ENCODE measurements around the gene C11orf71.

The C11orf71 gene

GRCh38 chr11:114400216-114400914 lies at the start of gene C11orf71, which contains the start of gene RBM7:
C11orf71 (minus strand) TSS chr11:114400511; CDS start chr11:114400331, 180 bp downstream.
RBM7 (plus strand) TSS chr11:114400666; CDS start chr11:114400672, 6 bp downstream.
- no peaks in the 10 kb centered on the region for H3K27me3 ChIP-seq (ENCODE audit: control insufficient read depth in 5 of 5, insufficient read depth in 4 of 5, low read length in 5 of 5)
- no peaks in the 10 kb centered on the region for H3K9me3 ChIP-seq (ENCODE audit: control insufficient read depth in 5 of 5, low read length in 5 of 5)
- peaks cover 2 to 32% (median 26%) of the 10 kb centered on the region in 5 donors for H3K4me1 ChIP-seq (ENCODE audit: control insufficient read depth in 5 of 5, insufficient read depth in 5 of 5, low read length in 5 of 5)
- H3K4me3 ChIP-seq (ENCODE audit: low read depth in 1 of 5, low read length in 5 of 5), result peak within 1 kb of the TSS; percentile 89 to 98 (median 93)
- H3K9ac ChIP-seq (ENCODE audit: low read length in 5 of 5), result peak within 1 kb of the TSS; percentile 95 to 99 (median 98)
- peaks cover 0 to 5% (median 4%) of the 10 kb centered on the region in 5 donors for H3K36me3 ChIP-seq (ENCODE audit: control insufficient read depth in 5 of 5, insufficient read depth in 5 of 5, low read length in 5 of 5)
- H3K27ac ChIP-seq (ENCODE audit: low read depth, low read length), result peak within 1 kb of the TSS; percentile 99

GRCh38 chr11:114449845-114450244 lies 49.5 kb upstream of the C11orf71 start:
- H3K4me3 ChIP-seq (ENCODE audit: low read depth in 1 of 5, low read length in 5 of 5), result no peak overlapping the region
- no peak overlapping the region for H3K27ac ChIP-seq (ENCODE audit: low read depth, low read length)
- peaks cover 38 to 62% (median 45%) of the 10 kb centered on the region in 5 donors for H3K36me3 ChIP-seq (ENCODE audit: control insufficient read depth in 5 of 5, insufficient read depth in 5 of 5, low read length in 5 of 5)
- no peaks in the 10 kb centered on the region for H3K4me1 ChIP-seq (ENCODE audit: control insufficient read depth in 5 of 5, insufficient read depth in 5 of 5, low read length in 5 of 5)
- no peaks in the 10 kb centered on the region for H3K9me3 ChIP-seq (ENCODE audit: control insufficient read depth in 5 of 5, low read length in 5 of 5)
- no peak overlapping the region for H3K9ac ChIP-seq (ENCODE audit: low read length in 5 of 5)
- H3K27me3 ChIP-seq (ENCODE audit: control insufficient read depth in 5 of 5, insufficient read depth in 4 of 5, low read length in 5 of 5), result no peaks in the 10 kb centered on the region

- H3K4me1 ChIP-seq (ENCODE audit: control insufficient read depth in 5 of 5, insufficient read depth in 5 of 5, low read length in 5 of 5), result no peaks in the 10 kb centered on the region
- no peaks in the 10 kb centered on the region for H3K27me3 ChIP-seq (ENCODE audit: control insufficient read depth in 5 of 5, insufficient read depth in 4 of 5, low read length in 5 of 5)
- H3K27ac ChIP-seq (ENCODE audit: low read depth, low read length), result no peak overlapping the region
- no peak overlapping the region for H3K4me3 ChIP-seq (ENCODE audit: low read depth in 1 of 5, low read length in 5 of 5)
- H3K9ac ChIP-seq (ENCODE audit: low read length in 5 of 5), result no peak overlapping the region
- H3K36me3 ChIP-seq (ENCODE audit: control insufficient read depth in 5 of 5, insufficient read depth in 5 of 5, low read length in 5 of 5), result peaks cover 38 to 71% (median 53%) of the 10 kb centered on the region in 5 donors
- H3K9me3 ChIP-seq (ENCODE audit: control insufficient read depth in 5 of 5, low read length in 5 of 5), result no peaks in the 10 kb centered on the region
These were observed 48.6 kb upstream of the C11orf71 start for GRCh38 chr11:114448749-114449482.

- Histone ChIP-seq H3K36me3 (ENCODE audit: control insufficient read depth in 5 of 5, insufficient read depth in 5 of 5, low read length in 5 of 5) (peaks cover 29 to 65% (median 48%) of the 10 kb centered on the region in 5 donors), H3K4me1 (ENCODE audit: control insufficient read depth in 5 of 5, insufficient read depth in 5 of 5, low read length in 5 of 5) (no peaks in the 10 kb centered on the region), H3K9ac (ENCODE audit: low read length in 5 of 5) (no peak overlapping the region), H3K27ac (ENCODE audit: low read depth, low read length) (no peak overlapping the region), H3K27me3 (ENCODE audit: control insufficient read depth in 5 of 5, insufficient read depth in 4 of 5, low read length in 5 of 5) (no peaks in the 10 kb centered on the region), H3K9me3 (ENCODE audit: control insufficient read depth in 5 of 5, low read length in 5 of 5) (no peaks in the 10 kb centered on the region), H3K4me3 (ENCODE audit: low read depth in 1 of 5, low read length in 5 of 5) (no peak overlapping the region)
These were observed 47.6 kb upstream of the C11orf71 start for GRCh38 chr11:114447892-114448291.

GRCh38 chr11:114447444-114447843 lies 47.1 kb upstream of the C11orf71 start:
- Histone ChIP-seq H3K36me3 (ENCODE audit: control insufficient read depth in 5 of 5, insufficient read depth in 5 of 5, low read length in 5 of 5) (peaks cover 27 to 65% (median 44%) of the 10 kb centered on the region in 5 donors), H3K4me3 (ENCODE audit: low read depth in 1 of 5, low read length in 5 of 5) (no peak overlapping the region), H3K9ac (ENCODE audit: low read length in 5 of 5) (no peak overlapping the region), H3K4me1 (ENCODE audit: control insufficient read depth in 5 of 5, insufficient read depth in 5 of 5, low read length in 5 of 5) (no peaks in the 10 kb centered on the region), H3K27me3 (ENCODE audit: control insufficient read depth in 5 of 5, insufficient read depth in 4 of 5, low read length in 5 of 5) (no peaks in the 10 kb centered on the region), H3K9me3 (ENCODE audit: control insufficient read depth in 5 of 5, low read length in 5 of 5) (no peaks in the 10 kb centered on the region), H3K27ac (ENCODE audit: low read depth, low read length) (no peak overlapping the region)

GRCh38 chr11:114442536-114442935 lies 42.2 kb upstream of the C11orf71 start:
- H3K27ac ChIP-seq (ENCODE audit: low read depth, low read length), result no peak overlapping the region

GRCh38 chr11:114441921-114442320 lies 41.6 kb upstream of the C11orf71 start:
- Histone ChIP-seq H3K4me3 (ENCODE audit: low read depth in 1 of 5, low read length in 5 of 5) (no peak overlapping the region), H3K36me3 (ENCODE audit: control insufficient read depth in 5 of 5, insufficient read depth in 5 of 5, low read length in 5 of 5) (peaks cover 4 to 32% (median 18%) of the 10 kb centered on the region in 5 donors), H3K27ac (ENCODE audit: low read depth, low read length) (no peak overlapping the region), H3K4me1 (ENCODE audit: control insufficient read depth in 5 of 5, insufficient read depth in 5 of 5, low read length in 5 of 5) (peaks cover 0 to 18% (median 15%) of the 10 kb centered on the region in 5 donors), H3K9ac (ENCODE audit: low read length in 5 of 5) (no peak overlapping the region), H3K9me3 (ENCODE audit: control insufficient read depth in 5 of 5, low read length in 5 of 5) (no peaks in the 10 kb centered on the region), H3K27me3 (ENCODE audit: control insufficient read depth in 5 of 5, insufficient read depth in 4 of 5, low read length in 5 of 5) (no peaks in the 10 kb centered on the region)

More at GRCh38 chr11:114442536-114442935, 42.2 kb upstream of the C11orf71 start:
- H3K4me1 ChIP-seq (ENCODE audit: control insufficient read depth in 5 of 5, insufficient read depth in 5 of 5, low read length in 5 of 5), result peaks cover 0 to 18% (median 15%) of the 10 kb centered on the region in 5 donors
- H3K4me3 ChIP-seq (ENCODE audit: low read depth in 1 of 5, low read length in 5 of 5), result no peak overlapping the region
- peaks cover 4 to 33% (median 21%) of the 10 kb centered on the region in 5 donors for H3K36me3 ChIP-seq (ENCODE audit: control insufficient read depth in 5 of 5, insufficient read depth in 5 of 5, low read length in 5 of 5)
- H3K9ac ChIP-seq (ENCODE audit: low read length in 5 of 5), result no peak overlapping the region
- H3K27me3 ChIP-seq (ENCODE audit: control insufficient read depth in 5 of 5, insufficient read depth in 4 of 5, low read length in 5 of 5), result no peaks in the 10 kb centered on the region
- H3K9me3 ChIP-seq (ENCODE audit: control insufficient read depth in 5 of 5, low read length in 5 of 5), result no peaks in the 10 kb centered on the region

GRCh38 chr11:114440971-114441763 lies 40.9 kb upstream of the C11orf71 start:
- Histone ChIP-seq H3K4me3 (ENCODE audit: low read depth in 1 of 5, low read length in 5 of 5) (no peak overlapping the region), H3K27me3 (ENCODE audit: control insufficient read depth in 5 of 5, insufficient read depth in 4 of 5, low read length in 5 of 5) (no peaks in the 10 kb centered on the region), H3K4me1 (ENCODE audit: control insufficient read depth in 5 of 5, insufficient read depth in 5 of 5, low read length in 5 of 5) (peaks cover 0 to 18% (median 15%) of the 10 kb centered on the region in 5 donors), H3K9me3 (ENCODE audit: control insufficient read depth in 5 of 5, low read length in 5 of 5) (no peaks in the 10 kb centered on the region), H3K27ac (ENCODE audit: low read depth, low read length) (no peak overlapping the region), H3K9ac (ENCODE audit: low read length in 5 of 5) (peak overlapping the region in 2 of 5 donors; percentile 58 to 81), H3K36me3 (ENCODE audit: control insufficient read depth in 5 of 5, insufficient read depth in 5 of 5, low read length in 5 of 5) (peaks cover 4 to 27% (median 14%) of the 10 kb centered on the region in 5 donors)

GRCh38 chr11:114440121-114440860 lies 40.0 kb upstream of the C11orf71 start:
- Histone ChIP-seq H3K9ac (ENCODE audit: low read length in 5 of 5) (peak overlapping the region; percentile 71 to 98 (median 84)), H3K27ac (ENCODE audit: low read depth, low read length) (peak overlapping the region; percentile 83), H3K36me3 (ENCODE audit: control insufficient read depth in 5 of 5, insufficient read depth in 5 of 5, low read length in 5 of 5) (peaks cover 0 to 18% (median 11%) of the 10 kb centered on the region in 5 donors), H3K4me3 (ENCODE audit: low read depth in 1 of 5, low read length in 5 of 5) (peak overlapping the region; percentile 71 to 100 (median 98)), H3K4me1 (ENCODE audit: control insufficient read depth in 5 of 5, insufficient read depth in 5 of 5, low read length in 5 of 5) (peaks cover 0 to 18% (median 15%) of the 10 kb centered on the region in 5 donors), H3K27me3 (ENCODE audit: control insufficient read depth in 5 of 5, insufficient read depth in 4 of 5, low read length in 5 of 5) (no peaks in the 10 kb centered on the region), H3K9me3 (ENCODE audit: control insufficient read depth in 5 of 5, low read length in 5 of 5) (no peaks in the 10 kb centered on the region)

All from subcutaneous abdominal adipose tissue (tissue), 5 donors.